ENCODE measurements around the gene STEAP1.

Gene STEAP1

GRCh38 chr7:90211391-90212148, 57.3 kb downstream of the STEAP1 start, which contains the start of gene STEAP2:
STEAP2 (plus strand) TSS chr7:90211740; CDS start chr7:90225083, 13,343 bp downstream.
- DNase-seq (ENCODE audit: low read depth, low spot score), result peak; percentile 72

- no peak for DNase-seq (ENCODE audit: low read depth, low spot score)
Observed at GRCh38 chr7:90212149-90212495, 57.9 kb downstream of the STEAP1 start.

- no peak for DNase-seq (ENCODE audit: low read depth, low spot score)
Observed at GRCh38 chr7:90213521-90213920, 59.3 kb downstream of the STEAP1 start.

Measured in iPS DF 19.7 (cell line).